ENCODE measurements around the gene YDJC. TPM values are rescaled to one million over a fixed set of nuclear protein-coding genes. Genes with fewer than 3 reads are reported as not detected.

The YDJC gene
- total RNA-seq, 1 donor from 2014 or later: 4.5 TPM

GRCh38 chr22:21632237-21632895 is 2.5 kb upstream of the YDJC start, which contains the start of gene CCDC116:
CCDC116 (plus strand) TSS chr22:21632760; CDS start chr22:21633182, 422 bp downstream.
- H3K9me3 ChIP-seq (replicated peaks): no peaks in the 10 kb centered on the region
- no peak for DNase-seq

DNA sequence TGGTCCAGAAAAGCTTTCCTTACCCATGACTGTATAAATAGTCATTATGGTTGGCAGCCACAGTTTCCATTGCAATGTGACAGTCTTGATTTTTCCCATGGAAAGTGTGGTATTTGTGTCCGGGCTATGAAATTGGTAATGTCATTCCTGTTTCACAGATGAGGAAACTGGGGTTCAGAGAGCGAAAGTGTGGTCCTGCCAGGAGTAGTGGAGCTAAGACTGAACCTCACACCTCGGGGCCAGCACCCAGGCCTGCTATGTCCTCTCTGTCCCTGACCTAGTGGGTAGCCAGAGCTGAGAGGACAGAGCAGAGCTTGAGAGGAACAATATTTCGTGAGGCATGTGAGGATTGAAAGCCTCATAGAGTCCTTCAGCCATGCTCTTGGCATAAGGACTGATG is 1.2 kb upstream of the YDJC start:
- H3K27me3 ChIP-seq (ENCODE audit: low read depth): no peaks in the 10 kb centered on the region
- intact Hi-C loops (cut with micrococcal nuclease): no loop called here
- H3K4me1 ChIP-seq: peaks cover 27% of the 10 kb centered on the region
- DNase-seq: no peak
- no peak overlapping the region for H3K4me3 ChIP-seq
- no peaks in the 10 kb centered on the region for H3K9me3 ChIP-seq (replicated peaks)
- TF ChIP-seq, protein P1, sequence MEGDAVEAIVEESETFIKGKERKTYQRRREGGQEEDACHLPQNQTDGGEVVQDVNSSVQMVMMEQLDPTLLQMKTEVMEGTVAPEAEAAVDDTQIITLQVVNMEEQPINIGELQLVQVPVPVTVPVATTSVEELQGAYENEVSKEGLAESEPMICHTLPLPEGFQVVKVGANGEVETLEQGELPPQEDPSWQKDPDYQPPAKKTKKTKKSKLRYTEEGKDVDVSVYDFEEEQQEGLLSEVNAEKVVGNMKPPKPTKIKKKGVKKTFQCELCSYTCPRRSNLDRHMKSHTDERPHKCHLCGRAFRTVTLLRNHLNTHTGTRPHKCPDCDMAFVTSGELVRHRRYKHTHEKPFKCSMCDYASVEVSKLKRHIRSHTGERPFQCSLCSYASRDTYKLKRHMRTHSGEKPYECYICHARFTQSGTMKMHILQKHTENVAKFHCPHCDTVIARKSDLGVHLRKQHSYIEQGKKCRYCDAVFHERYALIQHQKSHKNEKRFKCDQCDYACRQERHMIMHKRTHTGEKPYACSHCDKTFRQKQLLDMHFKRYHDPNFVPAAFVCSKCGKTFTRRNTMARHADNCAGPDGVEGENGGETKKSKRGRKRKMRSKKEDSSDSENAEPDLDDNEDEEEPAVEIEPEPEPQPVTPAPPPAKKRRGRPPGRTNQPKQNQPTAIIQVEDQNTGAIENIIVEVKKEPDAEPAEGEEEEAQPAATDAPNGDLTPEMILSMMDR (IDR thresholded peaks at IDR 0.05; ENCODE audit: borderline replicate concordance): no peak
- no peaks in the 10 kb centered on the region for H3K36me3 ChIP-seq
- H3K27ac ChIP-seq (replicated peaks): no peak overlapping the region

More at GRCh38 chr22:21632237-21632895, 2.5 kb upstream of the YDJC start, which contains the start of gene CCDC116:
- H3K27me3 ChIP-seq (ENCODE audit: low read depth): no peaks in the 10 kb centered on the region
- no peak within 1 kb of the TSS for H3K4me3 ChIP-seq
- intact Hi-C loops (cut with micrococcal nuclease): no loop called here
- TF ChIP-seq, protein P1 (IDR thresholded peaks at IDR 0.05; ENCODE audit: borderline replicate concordance): no peak
- H3K27ac ChIP-seq (replicated peaks): no peak within 1 kb of the TSS
- H3K36me3 ChIP-seq: no peaks in the 10 kb centered on the region
- H3K4me1 ChIP-seq: peaks cover 21% of the 10 kb centered on the region

GRCh38 chr22:21628386-21629254 is 1.2 kb downstream of the YDJC start:
- H3K27me3 ChIP-seq (ENCODE audit: low read depth): no peaks in the 10 kb centered on the region
- H3K36me3 ChIP-seq: no peaks in the 10 kb centered on the region
- peak overlapping the region; percentile 75 for H3K27ac ChIP-seq (replicated peaks)
- no peaks in the 10 kb centered on the region for H3K9me3 ChIP-seq (replicated peaks)
- peak overlapping the region; percentile 90 for H3K4me3 ChIP-seq
- intact Hi-C loops (cut with micrococcal nuclease): loop anchor here (10.0 kb wide), 1 partner anchor 54 kb away; no protein-coding TSS in a partner anchor
- DNase-seq: no peak
- TF ChIP-seq, protein P1 (IDR thresholded peaks at IDR 0.05; ENCODE audit: borderline replicate concordance): no peak
- H3K4me1 ChIP-seq: peaks cover 51% of the 10 kb centered on the region

DNA sequence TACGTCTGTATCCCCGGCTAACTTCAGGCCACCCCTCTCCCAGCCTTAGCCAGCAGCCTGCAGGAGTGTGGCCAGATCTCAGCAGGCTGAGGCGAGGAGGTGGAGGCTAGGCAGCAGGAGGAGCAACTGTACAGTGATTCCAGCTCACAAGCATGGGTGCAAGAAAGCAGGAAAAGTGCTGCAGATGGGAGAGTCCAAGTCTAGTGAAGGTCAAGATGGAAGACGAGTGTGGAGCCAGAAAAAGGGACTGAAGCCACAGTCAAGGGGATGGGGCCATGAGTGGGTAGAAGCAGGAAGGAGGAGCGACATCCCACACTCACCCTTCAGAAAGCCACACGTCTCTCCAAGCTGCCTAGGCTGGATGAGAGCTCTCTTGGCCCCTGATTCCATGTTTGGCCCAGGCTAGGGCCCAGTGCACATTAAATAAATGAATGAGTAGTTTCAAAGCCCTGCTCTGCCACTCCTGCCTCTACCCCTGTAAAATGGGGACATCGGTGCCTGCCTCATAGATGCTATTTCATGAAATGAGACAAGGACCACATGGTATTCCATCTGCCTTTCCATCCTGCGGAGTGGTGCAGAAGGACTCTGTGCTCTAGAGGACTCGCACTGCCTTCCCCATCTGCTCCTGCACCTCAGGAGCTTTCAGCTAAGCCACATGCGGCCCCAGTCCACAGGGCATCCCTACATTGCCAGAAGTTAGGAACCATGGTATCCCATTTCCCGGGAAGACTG is 2.9 kb downstream of the YDJC start:
- intact Hi-C loops (cut with micrococcal nuclease): loop anchor here (10.0 kb wide), 1 partner anchor 52 kb away; no protein-coding TSS in a partner anchor
- DNase-seq: no peak
- H3K36me3 ChIP-seq: no peaks in the 10 kb centered on the region
- H3K4me3 ChIP-seq: no peak overlapping the region
- TF ChIP-seq, protein P1 (IDR thresholded peaks at IDR 0.05; ENCODE audit: borderline replicate concordance): no peak
- peaks cover 68% of the 10 kb centered on the region for H3K4me1 ChIP-seq
- H3K27ac ChIP-seq (replicated peaks): peak overlapping the region; percentile 0
- no peaks in the 10 kb centered on the region for H3K9me3 ChIP-seq (replicated peaks)
- H3K27me3 ChIP-seq (ENCODE audit: low read depth): no peaks in the 10 kb centered on the region
